Body of pancreas (tissue), 4 donors: ENCODE measurements around the gene RALA. TPM values are rescaled to one million over a fixed set of nuclear protein-coding genes. Genes with fewer than 3 reads are reported as not detected.

Source experiments
- ATAC-seq: fragments of 150-250 bp; one replicate; pipeline ENCODE4 v1.9.1; 2016
- DNase-seq, 4 donors: peaks; one replicate each; pipeline ENCODE4 v3.0.0-alpha.2; 2019
- H3K27ac ChIP-seq, 4 donors: fragments of 200-600 bp; sonication (generic); 1 replicate in 3 of 4; 2 replicates in 1 of 4; pipeline versions ENCODE4 v1.5.1 to v1.6.1; 2016 to 2019; ENCODE audit warnings: mild to moderate bottlenecking in 1 of 4, mixed read lengths in 1 of 4, moderate library complexity in 1 of 4
- H3K27me3 ChIP-seq, 2 donors: fragments of 200-600 bp; sonication (generic); one replicate each; pipeline ENCODE4 v1.6.0; 2016; ENCODE audit warnings: mild to moderate bottlenecking in 1 of 2
- H3K36me3 ChIP-seq, 2 donors: fragments of 200-600 bp; sonication (generic); replicated peaks in 1 of 2; 2 replicates each; pipeline ENCODE4 v1.5.1; 2016; ENCODE audit warnings: low read depth in 2 of 2; ENCODE audit not compliant: insufficient read depth in 1 of 2
- H3K4me1 ChIP-seq: fragments of 200-600 bp; sonication (generic); one replicate; pipeline ENCODE4 v1.6.0; 2016
- H3K4me3 ChIP-seq, 2 donors: fragments of 200-600 bp; sonication (generic); 1 replicate in 1 of 2; 2 replicates in 1 of 2; pipeline ENCODE4 v1.5.1; 2016 to 2019
- H3K9me3 ChIP-seq, 3 donors: fragments of 200-600 bp; sonication (generic); 1 replicate in 2 of 3; 2 replicates in 1 of 3; pipeline ENCODE4 v1.5.1; 2016
- CTCF ChIP-seq, 7 experiments: fragments of 450-650 bp in 4 of 7; fragments of 200-600 bp in 3 of 7; sonication (generic) in 3 of 7; IDR thresholded peaks; one replicate each; pipeline ENCODE4 v1.5.1; 2016 to 2019; ENCODE audit warnings: antibody characterized with exemption in 7 of 7
- POLR2A ChIP-seq, 3 donors: fragments of 450-650 bp; IDR thresholded peaks; one replicate each; pipeline ENCODE4 v1.6.1; 2016; ENCODE audit warnings: antibody characterized with exemption in 3 of 3, mild to moderate bottlenecking in 2 of 3
- WGBS, 2 donors: methylation state at CpG; one replicate each; pipeline ENCODE4 v1.1.5; 2017; 5-methylcytosine and 5-hydroxymethylcytosine counted together
- intact Hi-C: fragments of 100-400 bp; cut with DNase I; formaldehyde crosslinking; loops from one replicate; pipeline ENCODE4 v1.15.1; 2023
- total RNA-seq, 2 donors: library from RNA; depleted of rRNA; stranded (reverse); fragments of >200 nt; gene quantifications; one replicate each; pipeline ENCODE4 v1.1.0, GENCODE V29; 2016

The RALA gene
- total RNA-seq, 2 donors from 2014 or later, result 10.5 to 14.5 TPM

- no peaks in the 10 kb centered on the region for H3K9me3 ChIP-seq
- DNase-seq (no peak), ATAC-seq (no peak)
- no peak overlapping the region for H3K4me3 ChIP-seq
- no peaks in the 10 kb centered on the region for H3K36me3 ChIP-seq
- intact Hi-C loops, result no loop called here
- no peaks in the 10 kb centered on the region for H3K27me3 ChIP-seq
- no peak for TF ChIP-seq CTCF (IDR thresholded peaks at IDR 0.05)
- TF ChIP-seq POLR2A (IDR thresholded peaks at IDR 0.05), result no peak
- no peaks in the 10 kb centered on the region for H3K4me1 ChIP-seq
- 95 to 98% methylated on average over 20 to 29 of the region's 29 CpGs for WGBS, 2 donors
- peak overlapping the region in 3 of 4 donors; percentile 29 to 59 (median 45) for H3K27ac ChIP-seq
These were observed 130.5 kb downstream of the RALA start for GRCh38 chr7:39753823-39754325.

DNA sequence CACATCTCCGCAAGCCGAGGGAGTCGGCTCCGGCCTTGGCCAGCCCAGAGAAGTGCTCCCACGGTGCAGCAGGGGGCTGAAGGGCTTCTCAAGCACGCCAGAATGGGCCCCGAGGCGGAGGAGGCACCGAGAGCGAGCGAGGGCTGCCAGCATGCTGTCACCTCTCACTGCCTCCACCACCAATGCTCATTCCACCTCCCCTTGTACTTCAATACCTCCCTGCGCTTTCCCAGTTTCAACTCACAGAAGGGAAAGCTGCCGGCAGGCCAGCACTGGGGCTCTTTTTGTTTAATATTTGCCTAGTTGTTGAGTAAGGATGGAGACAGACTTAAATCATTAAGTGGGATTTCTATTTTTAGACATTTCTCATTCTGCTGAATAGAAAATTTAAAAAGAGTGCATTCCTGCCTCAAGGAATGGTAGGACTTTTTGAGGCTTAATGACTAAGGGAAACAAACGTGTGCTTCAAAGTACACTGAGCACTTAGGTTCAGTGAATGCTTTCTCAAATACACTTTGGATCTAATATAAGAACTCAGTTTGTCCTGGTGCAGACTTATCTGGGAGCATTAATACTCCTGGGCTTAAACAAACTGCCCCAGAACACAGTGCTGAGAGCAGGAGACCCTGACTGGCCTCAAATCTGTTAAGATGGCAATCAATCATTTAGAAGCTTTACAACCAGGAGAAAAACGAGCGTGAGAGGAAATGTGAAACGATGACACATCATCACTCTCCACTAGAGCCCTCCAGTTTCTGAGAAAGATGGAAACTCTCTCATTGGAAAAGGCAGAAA is 131.2 kb downstream of the RALA start:
- H3K4me3 ChIP-seq, result no peak overlapping the region
- TF ChIP-seq CTCF (IDR thresholded peaks at IDR 0.05) (no peak), POLR2A (IDR thresholded peaks at IDR 0.05) (no peak)
- no peaks in the 10 kb centered on the region for H3K36me3 ChIP-seq
- peak; percentile 49 for ATAC-seq
- no peaks in the 10 kb centered on the region for H3K27me3 ChIP-seq
- H3K9me3 ChIP-seq, result no peaks in the 10 kb centered on the region
- 56 to 62% methylated on average over 17 of the region's 17 CpGs for WGBS, 2 donors
- peak overlapping the region in 3 of 4 donors; percentile 29 to 59 (median 45) for H3K27ac ChIP-seq
- no peaks in the 10 kb centered on the region for H3K4me1 ChIP-seq
- intact Hi-C loops, result no loop called here
- no peak for DNase-seq

DNA sequence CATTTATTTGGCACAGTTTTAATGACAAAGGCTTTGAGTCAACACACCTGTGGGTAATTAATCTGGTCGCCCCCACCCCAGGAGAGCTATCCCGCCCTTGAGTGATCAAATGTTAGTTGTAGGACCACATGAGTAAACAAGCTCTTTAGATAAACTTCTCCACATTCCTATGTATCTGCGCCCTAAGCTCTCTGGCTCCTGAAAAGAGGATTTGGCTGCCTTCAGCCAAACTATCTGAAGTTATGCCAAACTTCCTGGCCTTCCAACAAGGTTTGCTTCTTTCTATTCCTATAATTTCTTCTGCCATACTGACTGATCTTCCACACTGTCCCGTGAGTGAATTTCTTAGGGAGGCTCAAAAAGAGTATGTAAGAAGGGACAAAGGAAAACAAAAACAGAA is 134.2 kb downstream of the RALA start:
- Histone ChIP-seq H3K9me3 (no peaks in the 10 kb centered on the region), H3K27ac (peak overlapping the region in 2 of 4 donors; percentile 16 to 59), H3K36me3 (no peaks in the 10 kb centered on the region), H3K4me1 (no peaks in the 10 kb centered on the region), H3K4me3 (no peak overlapping the region), H3K27me3 (no peaks in the 10 kb centered on the region)
- ATAC-seq (no peak), DNase-seq (no peak)
- TF ChIP-seq CTCF (IDR thresholded peaks at IDR 0.05) (no peak), POLR2A (IDR thresholded peaks at IDR 0.05) (no peak)
- intact Hi-C loops, result no loop called here
- 72 to 77% methylated on average over 4 of the region's 4 CpGs for WGBS, 2 donors

Other genes with a start within 250 kb of the RALA start
- 1 to 10 TPM; 6.6 to 9.9 TPM for gene YAE1, start 57.2 kb upstream of the RALA start, total RNA-seq